Cerebellar cortex (tissue), 1 donor: Measurements from ENCODE around the gene PTPRN2.
"Not testable (repeated sequence)": the region's sequence is repeated elsewhere in the genome, so short reads cannot be mapped to it uniquely, and the experiment has no call there.

Experiments
- DNase-seq: peaks from one replicate; pipeline ENCODE4 v3.0.0-alpha.2; 2015; ENCODE audit warnings: low spot score

The PTPRN2 gene

DNA sequence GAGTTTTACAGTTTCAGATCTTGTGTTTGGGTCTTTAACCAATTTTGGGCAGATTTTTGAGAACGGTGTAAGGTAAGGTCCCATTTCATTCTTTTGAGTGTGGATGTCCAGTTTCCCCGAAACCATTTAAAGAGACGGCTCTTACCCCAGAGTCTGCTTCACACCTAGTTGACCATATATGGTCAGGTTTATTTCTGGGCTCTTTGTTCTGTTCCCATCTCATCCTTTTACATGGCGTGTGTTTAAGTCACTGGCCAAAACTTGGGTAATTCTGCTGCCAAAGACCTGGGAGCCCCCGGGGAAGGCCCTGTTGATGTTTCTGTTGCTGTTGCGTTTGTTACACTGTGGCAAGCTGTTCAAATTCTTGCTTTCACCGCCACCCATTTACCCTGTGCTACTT lies 120.1 kb downstream of the PTPRN2 start:
- no peak for DNase-seq

DNA sequence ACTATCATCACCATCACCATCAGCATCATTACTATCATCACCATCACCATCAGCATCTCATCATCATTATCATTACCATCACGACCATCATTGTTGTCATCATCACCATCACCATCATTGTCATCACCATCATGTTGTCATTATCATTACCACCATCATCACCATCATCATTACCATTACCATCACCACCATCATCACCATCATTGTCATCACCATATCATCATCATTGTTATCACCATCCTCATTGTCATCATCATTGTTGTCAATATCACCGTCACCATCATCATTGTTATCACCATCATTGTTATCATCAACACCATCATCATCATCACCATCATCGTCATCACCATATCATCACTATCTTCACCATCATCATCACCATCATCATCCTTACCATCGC lies 124.3 kb downstream of the PTPRN2 start:
- no peak for DNase-seq

GRCh38 chr7:158461824-158462223 lies 125.8 kb downstream of the PTPRN2 start:
- DNase-seq: no peak

- DNase-seq: no peak
Measured at GRCh38 chr7:158460665-158461064, 127.0 kb downstream of the PTPRN2 start.

DNA sequence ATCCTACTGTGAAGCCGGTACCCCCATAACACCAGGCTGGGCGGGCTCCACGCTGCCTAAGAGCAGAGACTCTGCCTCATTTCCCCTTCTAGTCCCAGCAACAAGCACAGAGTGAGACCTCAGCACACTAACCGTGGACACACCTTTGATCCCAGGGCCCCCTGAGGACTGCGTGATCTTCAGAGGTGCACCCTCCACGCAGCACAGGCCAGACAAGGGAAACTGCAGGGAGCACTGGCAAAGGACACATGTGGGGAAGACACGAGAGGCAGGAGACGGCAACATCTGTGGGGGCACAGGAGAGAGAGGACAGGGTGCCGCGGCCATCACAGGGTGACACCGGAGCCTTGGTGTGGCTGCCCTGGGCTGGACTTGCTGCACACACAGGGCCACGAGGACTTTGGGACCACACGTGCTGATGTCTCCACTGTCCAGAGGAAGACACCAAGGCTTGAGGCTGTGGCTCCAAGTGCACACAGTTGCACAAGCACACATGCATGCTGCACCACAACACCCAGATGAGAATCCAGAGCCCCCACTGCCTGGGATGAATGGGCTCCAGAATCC lies 128.8 kb downstream of the PTPRN2 start:
- DNase-seq: no peak

- no peak for DNase-seq
Measured at GRCh38 chr7:158458096-158458495, 129.5 kb downstream of the PTPRN2 start.

GRCh38 chr7:158457586-158457985 lies 130.0 kb downstream of the PTPRN2 start:
- not testable (repeated sequence) for DNase-seq

DNA sequence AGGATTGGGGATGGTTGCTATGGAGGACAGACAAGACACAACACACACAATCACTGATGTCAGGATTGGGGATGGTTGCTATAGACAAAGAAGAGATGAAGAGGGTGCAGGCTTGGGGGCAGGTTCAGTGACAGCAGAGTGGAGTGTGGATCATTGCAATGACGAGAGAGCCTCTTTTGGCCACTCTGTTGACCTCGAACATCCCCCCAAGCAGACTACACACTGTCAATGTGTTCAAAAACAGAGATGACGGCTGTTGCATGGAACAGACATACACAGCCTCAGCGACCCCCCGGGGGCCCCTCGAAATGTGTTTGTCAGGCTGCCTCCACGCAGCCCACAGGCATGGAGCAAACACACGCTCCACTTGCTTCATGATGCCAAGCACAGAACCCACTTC lies 133.0 kb downstream of the PTPRN2 start:
- DNase-seq: no peak

DNA sequence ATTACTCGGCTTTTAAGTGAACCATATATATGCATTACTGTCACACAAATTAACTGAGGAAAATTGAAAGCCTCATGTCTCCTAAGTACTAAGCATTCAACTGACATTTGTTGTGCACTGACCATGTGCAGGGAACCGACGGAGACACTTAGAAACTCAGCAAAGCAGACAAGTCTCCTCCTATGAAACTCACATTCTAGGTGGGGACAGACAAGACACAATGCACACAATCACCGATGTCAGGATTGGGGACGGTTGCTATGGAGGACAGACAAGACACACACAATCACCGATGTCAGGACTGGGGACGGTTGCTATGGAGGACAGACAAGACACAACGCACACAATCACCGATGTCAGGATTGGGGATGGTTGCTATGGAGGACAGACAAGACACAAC lies 134.0 kb downstream of the PTPRN2 start:
- DNase-seq: no peak

- DNase-seq: no peak
Measured at GRCh38 chr7:158452331-158452730, 135.3 kb downstream of the PTPRN2 start.

DNA sequence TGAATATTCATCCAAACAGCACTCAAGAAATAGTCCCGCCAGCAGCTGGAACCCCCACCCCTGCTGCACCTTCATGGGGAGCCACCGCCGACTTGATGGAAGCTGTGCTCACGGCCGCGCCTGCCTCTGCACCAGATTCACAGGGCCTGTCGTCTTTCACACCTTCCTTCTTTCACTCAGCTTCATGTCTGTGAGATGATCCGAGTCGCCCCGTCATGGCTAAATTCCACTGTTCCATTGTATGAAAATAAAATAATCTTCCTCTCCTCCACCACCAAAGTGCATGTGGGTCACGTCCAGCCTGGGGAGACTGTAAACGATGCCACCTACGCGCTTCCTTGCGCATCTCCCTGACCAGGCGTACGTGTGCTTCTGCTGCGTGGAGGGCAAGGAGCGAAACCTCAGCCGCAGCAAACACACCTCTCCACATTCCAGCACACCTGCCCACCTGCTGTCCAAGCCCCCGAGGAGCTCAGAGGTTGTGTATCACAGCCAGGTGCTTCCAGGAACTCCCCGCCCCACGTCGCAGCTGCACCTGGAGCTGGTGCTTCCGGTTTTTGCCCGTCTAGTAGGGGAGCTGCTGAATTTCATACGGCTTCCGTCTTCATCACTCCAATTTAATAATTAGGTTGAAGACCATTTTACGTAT lies 137.0 kb downstream of the PTPRN2 start:
- DNase-seq: no peak

DNA sequence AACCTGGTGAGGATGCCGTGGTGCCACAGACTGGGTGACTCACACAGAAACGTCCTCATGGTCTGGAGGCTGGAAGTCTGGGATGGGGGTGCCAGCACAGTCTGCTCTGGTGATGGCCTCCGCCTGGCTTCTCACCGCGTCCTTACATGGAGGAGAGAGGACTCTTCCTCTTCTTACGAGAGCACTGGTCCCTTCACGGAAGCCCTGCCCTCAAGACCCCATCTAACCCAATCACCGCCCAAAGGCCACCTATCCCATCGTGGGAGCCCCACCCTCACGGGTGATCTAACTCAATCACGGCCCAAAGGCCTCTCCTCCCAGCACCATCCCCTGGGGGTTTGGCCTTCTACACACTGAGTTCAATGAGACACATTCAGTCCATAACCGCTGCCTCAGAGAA lies 137.7 kb downstream of the PTPRN2 start:
- no peak for DNase-seq

DNA sequence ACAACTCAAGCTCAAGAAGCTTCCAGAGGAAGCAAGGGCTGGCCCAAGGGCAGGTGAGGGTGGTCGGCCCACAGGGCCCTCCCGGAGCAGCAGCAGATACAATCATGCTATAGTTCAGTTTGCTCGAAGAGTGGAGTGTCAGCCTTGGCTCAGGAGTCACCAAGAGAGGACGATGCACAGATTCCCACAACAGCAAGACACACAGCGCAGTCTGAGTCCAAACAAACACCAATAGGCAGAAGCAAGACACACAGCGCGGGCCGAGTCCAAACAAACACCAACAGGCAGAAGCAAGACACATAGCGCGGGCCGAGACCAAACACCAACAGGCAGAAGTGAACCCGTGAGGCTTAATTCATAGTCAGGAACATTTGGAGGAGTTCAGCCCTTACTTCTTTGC lies 138.4 kb downstream of the PTPRN2 start:
- no peak for DNase-seq

DNA sequence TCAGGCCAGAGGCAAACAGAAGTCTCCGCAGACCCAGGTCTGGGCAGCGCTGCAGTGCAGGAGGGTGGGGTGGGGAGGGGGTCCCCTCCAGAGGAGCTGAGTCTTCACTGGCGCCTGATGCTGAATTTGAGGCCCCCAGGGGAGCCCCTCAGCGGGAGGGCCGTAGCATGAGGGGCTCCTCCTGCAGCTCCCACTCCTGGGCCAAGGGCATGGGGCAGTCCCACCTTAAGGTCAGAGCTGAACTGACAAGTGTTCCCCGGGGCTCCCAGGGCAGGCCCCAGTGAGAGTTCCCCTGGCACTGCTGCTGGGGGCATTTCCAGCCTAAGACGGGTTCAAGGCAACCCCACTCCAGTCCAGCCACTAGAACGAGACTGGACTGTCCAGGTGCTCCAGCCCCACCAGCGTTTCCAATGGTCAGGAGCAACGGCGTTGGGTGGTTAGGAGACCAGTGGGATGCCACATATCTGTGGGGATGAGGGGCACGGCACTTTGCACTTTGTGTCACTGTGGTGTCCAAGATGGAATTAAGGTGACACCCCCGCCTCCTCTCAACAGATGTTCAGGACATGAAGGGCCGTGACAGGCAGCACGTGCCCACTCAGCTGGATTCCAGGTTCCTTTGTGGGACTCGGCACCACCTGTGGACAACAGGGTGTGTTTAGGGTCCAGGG lies 139.1 kb downstream of the PTPRN2 start:
- DNase-seq: no peak

- DNase-seq: peak; percentile 52
Measured at GRCh38 chr7:158447506-158448171, 140.0 kb downstream of the PTPRN2 start.

DNA sequence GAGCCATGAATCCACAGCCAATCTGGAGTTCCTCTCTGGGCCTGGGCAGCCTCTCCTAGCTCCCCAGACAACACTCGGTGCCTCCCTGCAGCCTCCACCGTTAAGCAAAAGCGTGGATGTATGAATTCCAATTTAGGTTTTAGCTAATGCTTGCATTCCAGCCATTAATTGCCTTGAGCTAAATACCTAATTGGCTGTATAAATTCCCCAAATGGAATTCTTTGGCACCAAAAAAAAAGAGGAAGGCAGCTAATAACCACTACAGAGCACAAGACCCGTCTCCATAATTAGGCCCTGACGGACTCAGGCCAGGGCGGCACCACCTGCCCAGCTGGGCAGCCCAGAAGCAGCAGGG lies 140.5 kb downstream of the PTPRN2 start:
- peak; percentile 65 for DNase-seq

DNA sequence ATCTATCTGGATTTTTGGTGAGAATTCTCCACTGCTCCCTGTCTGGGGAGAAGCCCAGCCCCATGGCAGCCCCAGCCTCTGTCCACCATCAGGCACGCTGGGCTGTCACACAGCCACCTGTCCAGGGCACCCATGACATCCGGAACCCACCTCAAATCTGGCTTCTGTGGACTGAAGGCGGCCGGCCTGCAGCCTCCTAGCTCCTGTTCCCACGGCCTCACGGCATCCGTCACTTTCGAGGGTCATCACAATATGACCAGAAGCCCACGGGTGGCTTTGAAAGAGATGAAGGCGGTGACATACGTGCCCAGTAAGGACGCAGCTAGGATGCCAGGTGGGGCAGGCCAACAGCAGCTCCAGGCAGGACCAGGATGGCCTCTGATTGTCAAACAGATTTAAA lies 140.9 kb downstream of the PTPRN2 start:
- no peak for DNase-seq

DNA sequence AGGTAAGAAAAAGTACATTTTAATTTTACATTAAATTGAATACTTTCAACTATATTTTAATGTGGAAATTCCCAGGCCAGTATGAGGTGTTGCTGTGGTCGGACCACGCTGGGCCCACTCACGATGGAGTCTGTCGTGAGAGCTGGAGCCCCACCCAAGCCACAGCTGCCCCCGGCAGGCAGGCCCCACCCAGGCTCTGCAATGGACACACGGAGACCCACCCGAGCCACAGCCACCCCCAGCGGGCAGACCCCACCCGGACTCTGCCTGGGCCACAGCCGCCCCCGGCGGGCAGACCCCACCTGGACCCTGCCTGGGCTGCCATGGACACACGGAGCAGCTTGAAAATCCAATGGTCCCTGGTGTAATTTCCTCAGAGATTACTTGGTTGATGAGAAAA lies 141.3 kb downstream of the PTPRN2 start:
- DNase-seq: no peak

DNA sequence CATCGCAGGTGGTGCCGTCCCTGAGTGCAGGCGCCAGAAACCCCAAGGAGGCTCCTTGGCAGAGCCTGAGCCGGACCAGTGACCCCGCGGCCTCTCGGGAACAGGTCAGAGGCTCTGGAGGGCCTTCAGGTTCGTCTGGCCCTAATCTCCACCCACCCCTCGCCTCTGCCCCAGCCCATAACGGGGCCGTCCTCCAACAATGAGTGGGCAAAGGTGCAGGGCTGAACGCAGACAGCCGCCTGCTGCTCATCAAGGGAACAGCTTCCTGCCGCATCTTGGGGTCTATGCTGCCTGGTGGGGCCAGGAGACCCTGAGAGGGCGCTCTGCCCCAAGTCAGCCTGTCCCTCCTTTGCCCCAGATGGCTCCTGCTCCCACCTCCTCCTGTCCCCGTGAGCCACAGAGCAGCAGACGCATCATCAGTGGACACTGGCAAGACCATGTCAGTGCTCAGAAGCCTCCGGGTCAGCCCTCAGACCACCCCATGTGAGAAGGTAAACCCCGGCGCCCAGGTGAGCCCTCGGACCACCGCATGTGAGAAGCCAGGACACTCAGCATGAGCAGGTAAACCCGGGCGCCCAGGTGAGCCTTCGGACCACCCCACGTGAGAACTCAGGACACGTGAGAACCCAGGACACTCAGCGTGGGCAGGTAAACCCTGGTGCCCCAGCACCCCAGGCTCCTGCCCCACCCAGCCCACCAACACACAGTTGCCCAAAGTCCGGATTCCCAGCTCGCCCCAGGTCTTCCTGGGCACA lies 142.0 kb downstream of the PTPRN2 start:
- DNase-seq: no peak

- no peak for DNase-seq
Measured at GRCh38 chr7:158444501-158445420, 142.9 kb downstream of the PTPRN2 start.
